ENCODE data around the gene SEPTIN8. TPM values are rescaled to one million over a fixed set of nuclear protein-coding genes. Genes with fewer than 3 reads are reported as not detected.

SEPTIN8 gene
- total and polyA plus RNA-seq, 4 experiments from 2014 or later = 1.1 to 13.8 (median 8.0) TPM

DNA sequence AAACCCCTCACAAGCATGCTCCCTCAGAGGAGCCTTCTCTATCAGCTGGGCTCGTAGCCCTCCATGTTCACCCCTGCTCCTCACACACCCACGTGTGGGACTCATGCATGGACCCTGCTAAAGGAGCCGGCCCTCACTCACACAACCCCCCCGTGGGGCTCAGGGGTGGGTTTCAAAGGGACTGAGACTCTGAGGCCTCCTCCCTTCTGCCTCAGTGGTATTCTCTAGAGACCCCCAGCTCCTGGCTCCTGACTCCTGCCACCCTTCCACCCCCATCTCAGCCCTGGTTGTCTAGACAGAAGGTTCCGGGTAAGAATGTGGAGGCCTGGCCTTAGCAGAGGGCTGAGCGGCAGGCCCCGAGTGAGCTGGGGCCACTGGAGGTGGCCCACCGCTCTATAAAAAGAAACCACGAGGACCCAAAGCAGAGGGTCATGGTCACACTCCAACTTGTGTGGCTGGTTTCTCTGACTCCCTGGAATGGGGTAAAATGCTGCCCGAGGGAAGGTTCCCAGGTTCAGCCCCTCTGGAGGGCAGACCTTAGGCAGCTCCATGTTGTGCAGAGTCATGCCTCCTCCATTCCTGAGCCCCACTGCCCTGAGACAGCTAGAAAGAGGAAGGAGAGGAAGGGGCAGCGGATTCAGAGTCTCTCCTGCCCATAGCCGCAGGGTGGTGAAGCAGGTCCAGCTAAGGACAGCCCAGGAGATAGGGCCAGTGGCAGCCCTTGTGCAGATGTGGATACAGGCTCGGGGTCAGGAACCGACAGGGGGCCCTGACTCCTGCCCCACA is 10.8 kb downstream of the SEPTIN8 start:
- no peak overlapping the region for H3K4me3 ChIP-seq (ENCODE audit: low read length in 2 of 2)
- no peak overlapping the region for H3K27ac ChIP-seq (ENCODE audit: low read depth, low read length)
- Mint-ChIP-seq H3K36me3 (peaks cover 0 to 11% of the 10 kb centered on the region in 2 donors), H3K4me1 (peaks cover 0 to 5% (median 0%) of the 10 kb centered on the region in 4 donors), H3K9me3 (no peaks in the 10 kb centered on the region), H3K27me3 (no peaks in the 10 kb centered on the region), H3K4me3 (no peak overlapping the region), H3K27ac (no peak overlapping the region)
- intact Hi-C loops (cut with micrococcal nuclease) = no loop called here
- POLR2A ChIA-PET (ENCODE audit: partially characterized antibody) = no interaction called here
- H3K9me3 ChIP-seq (ENCODE audit: control insufficient read depth in 1 of 2, low read length in 2 of 2) = no peaks in the 10 kb centered on the region
- no peaks in the 10 kb centered on the region for H3K4me1 ChIP-seq (ENCODE audit: insufficient read depth, low read length)
- no peak for DNase-seq
- CTCF ChIA-PET (ENCODE audit: partially characterized antibody) = no interaction called here
- H3K27me3 ChIP-seq (ENCODE audit: insufficient read depth, low read length) = no peaks in the 10 kb centered on the region
- H3K36me3 ChIP-seq (ENCODE audit: insufficient read depth, low read length) = peaks cover 12% of the 10 kb centered on the region

DNA sequence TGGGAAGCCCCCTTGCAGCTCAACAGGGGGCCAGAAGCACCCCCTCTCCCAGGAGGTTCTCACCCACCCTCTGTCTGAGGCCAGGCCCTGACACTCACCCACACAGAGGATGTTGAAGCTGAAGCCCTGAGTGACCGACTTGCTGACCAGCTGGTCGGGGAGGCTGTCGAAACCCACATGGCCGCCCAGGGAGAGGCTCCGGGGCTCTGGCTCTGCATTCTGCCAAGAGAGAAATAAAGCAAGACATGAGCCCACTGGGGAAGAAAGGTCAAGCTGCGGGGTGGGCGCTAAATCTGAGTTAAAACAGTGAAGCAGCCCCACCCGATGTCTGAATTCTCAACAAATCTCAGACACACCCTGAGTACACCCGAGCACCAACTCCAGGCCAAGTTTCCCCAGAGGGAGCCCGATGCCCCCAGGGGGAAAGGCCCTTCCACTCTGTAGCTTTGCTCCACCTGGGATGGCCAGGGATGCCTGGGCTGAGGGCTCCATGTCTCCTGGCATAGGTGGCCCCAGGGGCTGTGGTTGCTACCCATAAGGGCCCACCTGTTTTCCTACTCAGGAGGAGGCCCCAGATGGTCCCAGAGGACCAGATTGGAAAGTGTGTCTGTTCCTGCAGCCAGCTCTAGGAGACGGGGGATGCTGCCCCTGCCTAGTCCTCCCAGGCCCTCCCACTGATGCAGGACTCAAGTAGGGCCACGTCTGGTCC is 11.6 kb downstream of the SEPTIN8 start:
- intact Hi-C loops (cut with micrococcal nuclease) = no loop called here
- Mint-ChIP-seq H3K36me3 (peaks cover 0 to 15% of the 10 kb centered on the region in 2 donors), H3K4me1 (peaks cover 0 to 5% (median 0%) of the 10 kb centered on the region in 4 donors), H3K27ac (peak overlapping the region in 1 of 7 donors; percentile 82), H3K9me3 (no peaks in the 10 kb centered on the region), H3K27me3 (no peaks in the 10 kb centered on the region), H3K4me3 (no peak overlapping the region)
- H3K9me3 ChIP-seq (ENCODE audit: control insufficient read depth in 1 of 2, low read length in 2 of 2) = no peaks in the 10 kb centered on the region
- no peaks in the 10 kb centered on the region for H3K27me3 ChIP-seq (ENCODE audit: insufficient read depth, low read length)
- POLR2A ChIA-PET (ENCODE audit: partially characterized antibody) = interaction anchor here (0.8 kb wide), 1 partner anchor 18 kb away, joined by 3 read pairs; the partner anchor contains the start of gene CCNI2
- peaks cover 12% of the 10 kb centered on the region for H3K36me3 ChIP-seq (ENCODE audit: insufficient read depth, low read length)
- CTCF ChIA-PET (ENCODE audit: partially characterized antibody) = no interaction called here
- H3K4me3 ChIP-seq (ENCODE audit: low read length in 2 of 2) = no peak overlapping the region
- H3K4me1 ChIP-seq (ENCODE audit: insufficient read depth, low read length) = no peaks in the 10 kb centered on the region
- H3K27ac ChIP-seq (ENCODE audit: low read depth, low read length) = no peak overlapping the region
- DNase-seq = no peak

- H3K9me3 ChIP-seq (ENCODE audit: control insufficient read depth in 1 of 2, low read length in 2 of 2) = no peaks in the 10 kb centered on the region
- no peaks in the 10 kb centered on the region for H3K4me1 ChIP-seq (ENCODE audit: insufficient read depth, low read length)
- no peak for DNase-seq
- ChIA-PET POLR2A (ENCODE audit: partially characterized antibody) (interaction anchor here (0.8 to 1.4 kb wide), 2 partner anchors 10 to 17 kb away, joined by 3 read pairs; partner anchors contain the start of gene CCNI2), CTCF (ENCODE audit: partially characterized antibody) (interaction anchor here (1.0 kb wide), 1 partner anchor 55 kb away, joined by 3 read pairs; no protein-coding TSS in a partner anchor)
- Mint-ChIP-seq H3K4me3 (no peak overlapping the region), H3K27me3 (no peaks in the 10 kb centered on the region), H3K27ac (peak overlapping the region in 1 of 7 donors; percentile 82), H3K4me1 (peaks cover 0 to 5% (median 0%) of the 10 kb centered on the region in 4 donors), H3K9me3 (no peaks in the 10 kb centered on the region), H3K36me3 (peaks cover 0 to 17% of the 10 kb centered on the region in 2 donors)
- H3K36me3 ChIP-seq (ENCODE audit: insufficient read depth, low read length) = peaks cover 12% of the 10 kb centered on the region
- H3K27ac ChIP-seq (ENCODE audit: low read depth, low read length) = no peak overlapping the region
- intact Hi-C loops (cut with micrococcal nuclease) = no loop called here
- no peaks in the 10 kb centered on the region for H3K27me3 ChIP-seq (ENCODE audit: insufficient read depth, low read length)
- no peak overlapping the region for H3K4me3 ChIP-seq (ENCODE audit: low read length in 2 of 2)
Measured at GRCh38 chr5:132764671-132765238, 12.3 kb downstream of the SEPTIN8 start.

GRCh38 chr5:132764051-132764450 is 13.0 kb downstream of the SEPTIN8 start:
- Mint-ChIP-seq H3K9me3 (no peaks in the 10 kb centered on the region), H3K27ac (peak overlapping the region in 1 of 7 donors; percentile 18), H3K27me3 (no peaks in the 10 kb centered on the region), H3K36me3 (peaks cover 0 to 19% of the 10 kb centered on the region in 2 donors), H3K4me3 (no peak overlapping the region), H3K4me1 (peaks cover 0 to 5% (median 0%) of the 10 kb centered on the region in 4 donors)
- ChIA-PET CTCF (ENCODE audit: partially characterized antibody) (interaction anchor here (1.0 kb wide), 1 partner anchor 55 kb away, joined by 3 read pairs; no protein-coding TSS in a partner anchor), POLR2A (ENCODE audit: partially characterized antibody) (interaction anchor here (1.4 kb wide), 1 partner anchor 10 kb away, joined by 3 read pairs; no protein-coding TSS in a partner anchor)
- peaks cover 12% of the 10 kb centered on the region for H3K36me3 ChIP-seq (ENCODE audit: insufficient read depth, low read length)
- no peak overlapping the region for H3K4me3 ChIP-seq (ENCODE audit: low read length in 2 of 2)
- H3K9me3 ChIP-seq (ENCODE audit: control insufficient read depth in 1 of 2, low read length in 2 of 2) = no peaks in the 10 kb centered on the region
- no peak overlapping the region for H3K27ac ChIP-seq (ENCODE audit: low read depth, low read length)
- H3K4me1 ChIP-seq (ENCODE audit: insufficient read depth, low read length) = no peaks in the 10 kb centered on the region
- intact Hi-C loops (cut with micrococcal nuclease) = no loop called here
- DNase-seq = no peak
- no peaks in the 10 kb centered on the region for H3K27me3 ChIP-seq (ENCODE audit: insufficient read depth, low read length)

GRCh38 chr5:132763181-132764036 is 13.6 kb downstream of the SEPTIN8 start:
- no peak overlapping the region for H3K27ac ChIP-seq (ENCODE audit: low read depth, low read length)
- POLR2A ChIA-PET (ENCODE audit: partially characterized antibody) = interaction anchor here (1.0 to 1.4 kb wide), 2 partner anchors 9 to 10 kb away, joined by 3 to 4 read pairs; no protein-coding TSS in a partner anchor
- CTCF ChIA-PET (ENCODE audit: partially characterized antibody) = no interaction called here
- Mint-ChIP-seq H3K36me3 (peaks cover 0 to 22% of the 10 kb centered on the region in 2 donors), H3K27me3 (no peaks in the 10 kb centered on the region), H3K4me1 (peaks cover 0 to 5% (median 0%) of the 10 kb centered on the region in 4 donors), H3K27ac (peak overlapping the region in 2 of 7 donors; percentile 70 to 72), H3K9me3 (no peaks in the 10 kb centered on the region), H3K4me3 (no peak overlapping the region)
- H3K27me3 ChIP-seq (ENCODE audit: insufficient read depth, low read length) = no peaks in the 10 kb centered on the region
- peaks cover 12% of the 10 kb centered on the region for H3K36me3 ChIP-seq (ENCODE audit: insufficient read depth, low read length)
- intact Hi-C loops (cut with micrococcal nuclease) = no loop called here
- H3K9me3 ChIP-seq (ENCODE audit: control insufficient read depth in 1 of 2, low read length in 2 of 2) = no peaks in the 10 kb centered on the region
- H3K4me1 ChIP-seq (ENCODE audit: insufficient read depth, low read length) = no peaks in the 10 kb centered on the region
- H3K4me3 ChIP-seq (ENCODE audit: low read length in 2 of 2) = no peak overlapping the region
- no peak for DNase-seq

DNA sequence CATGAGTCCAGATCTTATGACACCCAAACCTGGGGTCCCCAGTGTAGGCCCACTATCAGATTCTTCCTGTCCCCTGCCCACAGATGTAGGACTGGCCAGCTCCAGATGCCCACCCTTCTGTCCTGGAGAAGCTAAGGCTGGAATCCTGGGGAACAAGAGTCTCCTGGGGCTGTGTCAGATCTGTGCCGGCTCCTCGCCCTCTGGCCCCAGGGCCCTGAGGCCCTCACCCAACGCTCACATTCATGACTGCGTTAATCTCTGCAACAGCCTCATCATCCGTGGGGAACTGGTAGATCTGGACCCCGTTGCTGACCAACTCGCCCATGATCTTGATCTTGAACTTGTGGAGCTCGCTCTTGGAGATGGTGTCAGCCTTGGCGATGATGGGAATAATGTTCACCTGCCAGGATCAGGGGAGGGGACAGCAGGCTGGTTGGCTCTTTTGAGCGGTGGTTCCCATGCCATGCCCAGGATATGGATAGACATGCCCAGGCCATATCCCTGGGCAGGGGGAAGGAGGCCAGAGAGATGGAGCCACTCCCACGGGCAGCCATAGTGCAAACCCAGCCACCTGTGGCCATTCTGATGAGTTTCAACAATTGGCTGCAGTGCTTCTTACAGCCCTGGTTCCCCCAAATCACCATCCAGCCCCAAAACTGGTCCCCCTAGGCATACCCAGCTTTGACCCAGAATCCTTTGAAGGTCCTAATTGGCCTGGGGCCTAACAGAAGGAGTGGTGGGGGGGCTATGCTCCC is 14.6 kb downstream of the SEPTIN8 start:
- Mint-ChIP-seq H3K27ac (peak overlapping the region in 1 of 7 donors; percentile 24), H3K27me3 (no peaks in the 10 kb centered on the region), H3K4me3 (no peak overlapping the region), H3K9me3 (no peaks in the 10 kb centered on the region), H3K36me3 (peaks cover 0 to 27% of the 10 kb centered on the region in 2 donors), H3K4me1 (peaks cover 0 to 5% (median under 1%) of the 10 kb centered on the region in 4 donors)
- H3K36me3 ChIP-seq (ENCODE audit: insufficient read depth, low read length) = peaks cover 12% of the 10 kb centered on the region
- H3K4me1 ChIP-seq (ENCODE audit: insufficient read depth, low read length) = no peaks in the 10 kb centered on the region
- POLR2A ChIA-PET (ENCODE audit: partially characterized antibody) = interaction anchor here (1.0 to 3.3 kb wide), 2 partner anchors 11 to 15 kb away, joined by 4 to 12 read pairs; partner anchors contain the start of gene CCNI2
- no peak overlapping the region for H3K4me3 ChIP-seq (ENCODE audit: low read length in 2 of 2)
- CTCF ChIA-PET (ENCODE audit: partially characterized antibody) = interaction anchor here (1.5 kb wide), 1 partner anchor 15 kb away, joined by 4 read pairs; the partner anchor contains the start of gene CCNI2
- H3K27me3 ChIP-seq (ENCODE audit: insufficient read depth, low read length) = no peaks in the 10 kb centered on the region
- H3K9me3 ChIP-seq (ENCODE audit: control insufficient read depth in 1 of 2, low read length in 2 of 2) = no peaks in the 10 kb centered on the region
- DNase-seq = no peak
- intact Hi-C loops (cut with micrococcal nuclease) = no loop called here
- H3K27ac ChIP-seq (ENCODE audit: low read depth, low read length) = no peak overlapping the region

All from CD4-positive, alpha-beta memory T cell (primary cell).